ENCODE measurements around the gene LMAN1.

LMAN1 gene

GRCh38 chr18:59358712-59359575 is at the start of gene LMAN1:
LMAN1 (minus strand) TSS chr18:59359265; CDS start chr18:59359244, 21 bp downstream.
- peak; percentile 97 for DNase-seq

GRCh38 chr18:59402432-59403090 is 43.5 kb upstream of the LMAN1 start:
- peak; percentile 77 for DNase-seq

GRCh38 chr18:59400407-59400806 is 41.3 kb upstream of the LMAN1 start:
- DNase-seq = no peak

GRCh38 chr18:59395226-59396175 is 36.4 kb upstream of the LMAN1 start:
- DNase-seq = no peak

- DNase-seq = no peak
Measured at GRCh38 chr18:59393381-59393780, 34.3 kb upstream of the LMAN1 start.

- DNase-seq = no peak
Measured at GRCh38 chr18:59388817-59389216, 29.8 kb upstream of the LMAN1 start.

GRCh38 chr18:59387687-59388565 is 28.9 kb upstream of the LMAN1 start:
- DNase-seq = no peak

- no peak for DNase-seq
Measured at GRCh38 chr18:59386909-59387686, 28.0 kb upstream of the LMAN1 start.

- DNase-seq = no peak
Measured at GRCh38 chr18:59385191-59385590, 26.1 kb upstream of the LMAN1 start.

GRCh38 chr18:59383851-59384250 is 24.8 kb upstream of the LMAN1 start:
- no peak for DNase-seq

GRCh38 chr18:59382383-59382782 is 23.3 kb upstream of the LMAN1 start:
- DNase-seq = no peak

- DNase-seq = no peak
Measured at GRCh38 chr18:59381949-59382348, 22.9 kb upstream of the LMAN1 start.

- no peak for DNase-seq
Measured at GRCh38 chr18:59380706-59381105, 21.6 kb upstream of the LMAN1 start.

- no peak for DNase-seq
Measured at GRCh38 chr18:59379772-59380522, 20.9 kb upstream of the LMAN1 start.

GRCh38 chr18:59377613-59378337 is 18.7 kb upstream of the LMAN1 start:
- no peak for DNase-seq

- DNase-seq = no peak
Measured at GRCh38 chr18:59376351-59376935, 17.4 kb upstream of the LMAN1 start.

GRCh38 chr18:59374128-59374527 is 15.1 kb upstream of the LMAN1 start:
- no peak for DNase-seq

- no peak for DNase-seq
Measured at GRCh38 chr18:59372975-59373374, 13.9 kb upstream of the LMAN1 start.

GRCh38 chr18:59360381-59360780 is 1.3 kb upstream of the LMAN1 start:
- DNase-seq = no peak
